HL-60 (cell line): ENCODE measurements around the gene ROBO4.

Experiments
- DNase-seq, 2 experiments: peaks; one replicate each; pipeline ENCODE4 v3.0.0-alpha.2; 2010 to 2020; ENCODE audit warnings: low read depth in 1 of 2, low spot score in 1 of 2
- H3K27ac ChIP-seq: fragments of 250-450 bp; sonication (Bioruptor Pico); replicated peaks from 2 replicates; pipeline ENCODE4 v1.5.1; 2020; ENCODE audit warnings: mild to moderate bottlenecking, moderate library complexity
- H3K27me3 ChIP-seq: fragments of 250-450 bp; sonication (Bioruptor Pico); 2 replicates; pipeline ENCODE4 v1.5.1; 2021; ENCODE audit warnings: mild to moderate bottlenecking, moderate library complexity; ENCODE audit not compliant: insufficient read depth, poor library complexity, severe bottlenecking
- H3K4me3 ChIP-seq: replicated peaks from 2 replicates; pipeline ENCODE4 v1.5.1; 2011; ENCODE audit warnings: mild to moderate bottlenecking, control low read depth, low read length; ENCODE audit not compliant: insufficient read depth
- CTCF ChIP-seq: IDR thresholded peaks from one replicate; pipeline ENCODE4 v1.5.1; 2011; ENCODE audit warnings: low read length, control low read depth, inconsistent platforms; ENCODE audit not compliant: insufficient read depth
- GABPA ChIP-seq: IDR thresholded peaks from 2 replicates; pipeline ENCODE4 v1.6.1; 2012; ENCODE audit warnings: low read depth
- POLR2AphosphoS5 ChIP-seq: IDR thresholded peaks from 2 replicates; pipeline ENCODE4 v1.6.1; 2012; ENCODE audit warnings: low read depth
- SPI1 ChIP-seq: IDR thresholded peaks from 2 replicates; pipeline ENCODE4 v1.6.1; 2012; ENCODE audit warnings: low read depth, mild to moderate bottlenecking, borderline replicate concordance
- TF ChIP-seq, protein P1 (sequence below): IDR thresholded peaks from 2 replicates; pipeline ENCODE4 v1.6.1; 2012; ENCODE audit warnings: low read depth; ENCODE audit not compliant: insufficient replicate concordance

The ROBO4 gene

DNA sequence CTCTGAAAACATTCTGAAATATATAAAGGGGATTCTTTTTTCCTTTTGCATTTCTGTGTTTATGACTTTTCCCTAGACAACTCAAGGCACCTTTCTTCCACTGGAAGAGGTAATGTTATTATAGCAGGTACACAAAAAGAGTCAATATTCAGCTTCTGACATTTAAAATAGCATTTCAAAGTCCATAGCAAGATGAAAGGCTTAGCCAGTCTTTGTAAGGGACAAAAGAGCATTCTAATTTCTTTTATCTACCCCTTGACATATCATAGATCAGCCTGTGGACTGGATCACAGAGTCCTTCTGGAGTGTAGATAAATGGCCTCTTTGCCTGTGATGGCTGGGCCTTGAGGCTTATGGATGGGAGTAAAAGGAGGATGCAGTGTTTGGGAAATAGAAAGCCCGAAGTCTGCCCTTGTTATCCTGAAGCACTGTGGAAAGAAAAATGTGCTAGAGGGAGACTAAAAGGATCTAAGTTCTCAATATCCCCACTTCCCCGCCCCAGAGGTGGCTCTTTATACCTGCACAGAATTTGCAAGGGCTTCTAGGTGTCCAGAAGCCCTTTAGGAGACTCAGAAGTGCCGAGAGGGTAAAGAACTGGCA lies 39.8 kb upstream of the ROBO4 start:
- Histone ChIP-seq H3K27me3 (peaks cover 4% of the 10 kb centered on the region), H3K4me3 (no peak overlapping the region), H3K27ac (no peak overlapping the region)
- no peak for TF ChIP-seq GABPA
- TF ChIP-seq, protein P1, sequence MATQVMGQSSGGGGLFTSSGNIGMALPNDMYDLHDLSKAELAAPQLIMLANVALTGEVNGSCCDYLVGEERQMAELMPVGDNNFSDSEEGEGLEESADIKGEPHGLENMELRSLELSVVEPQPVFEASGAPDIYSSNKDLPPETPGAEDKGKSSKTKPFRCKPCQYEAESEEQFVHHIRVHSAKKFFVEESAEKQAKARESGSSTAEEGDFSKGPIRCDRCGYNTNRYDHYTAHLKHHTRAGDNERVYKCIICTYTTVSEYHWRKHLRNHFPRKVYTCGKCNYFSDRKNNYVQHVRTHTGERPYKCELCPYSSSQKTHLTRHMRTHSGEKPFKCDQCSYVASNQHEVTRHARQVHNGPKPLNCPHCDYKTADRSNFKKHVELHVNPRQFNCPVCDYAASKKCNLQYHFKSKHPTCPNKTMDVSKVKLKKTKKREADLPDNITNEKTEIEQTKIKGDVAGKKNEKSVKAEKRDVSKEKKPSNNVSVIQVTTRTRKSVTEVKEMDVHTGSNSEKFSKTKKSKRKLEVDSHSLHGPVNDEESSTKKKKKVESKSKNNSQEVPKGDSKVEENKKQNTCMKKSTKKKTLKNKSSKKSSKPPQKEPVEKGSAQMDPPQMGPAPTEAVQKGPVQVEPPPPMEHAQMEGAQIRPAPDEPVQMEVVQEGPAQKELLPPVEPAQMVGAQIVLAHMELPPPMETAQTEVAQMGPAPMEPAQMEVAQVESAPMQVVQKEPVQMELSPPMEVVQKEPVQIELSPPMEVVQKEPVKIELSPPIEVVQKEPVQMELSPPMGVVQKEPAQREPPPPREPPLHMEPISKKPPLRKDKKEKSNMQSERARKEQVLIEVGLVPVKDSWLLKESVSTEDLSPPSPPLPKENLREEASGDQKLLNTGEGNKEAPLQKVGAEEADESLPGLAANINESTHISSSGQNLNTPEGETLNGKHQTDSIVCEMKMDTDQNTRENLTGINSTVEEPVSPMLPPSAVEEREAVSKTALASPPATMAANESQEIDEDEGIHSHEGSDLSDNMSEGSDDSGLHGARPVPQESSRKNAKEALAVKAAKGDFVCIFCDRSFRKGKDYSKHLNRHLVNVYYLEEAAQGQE: no peak
- no peak for TF ChIP-seq SPI1
- TF ChIP-seq POLR2AphosphoS5: no peak
- TF ChIP-seq CTCF: no peak
- DNase-seq: no peak

GRCh38 chr11:124935548-124936514 lies 38.2 kb upstream of the ROBO4 start, which contains the start of gene HEPACAM:
HEPACAM (minus strand) TSS chr11:124936047; CDS start chr11:124936006, 41 bp downstream.
- no peak for DNase-seq
- TF ChIP-seq, protein P1: no peak
- TF ChIP-seq POLR2AphosphoS5: no peak
- TF ChIP-seq SPI1: no peak
- TF ChIP-seq GABPA: no peak
- TF ChIP-seq CTCF: no peak
- Histone ChIP-seq H3K4me3 (no peak within 1 kb of the TSS), H3K27me3 (peaks cover 4% of the 10 kb centered on the region), H3K27ac (no peak within 1 kb of the TSS)

DNA sequence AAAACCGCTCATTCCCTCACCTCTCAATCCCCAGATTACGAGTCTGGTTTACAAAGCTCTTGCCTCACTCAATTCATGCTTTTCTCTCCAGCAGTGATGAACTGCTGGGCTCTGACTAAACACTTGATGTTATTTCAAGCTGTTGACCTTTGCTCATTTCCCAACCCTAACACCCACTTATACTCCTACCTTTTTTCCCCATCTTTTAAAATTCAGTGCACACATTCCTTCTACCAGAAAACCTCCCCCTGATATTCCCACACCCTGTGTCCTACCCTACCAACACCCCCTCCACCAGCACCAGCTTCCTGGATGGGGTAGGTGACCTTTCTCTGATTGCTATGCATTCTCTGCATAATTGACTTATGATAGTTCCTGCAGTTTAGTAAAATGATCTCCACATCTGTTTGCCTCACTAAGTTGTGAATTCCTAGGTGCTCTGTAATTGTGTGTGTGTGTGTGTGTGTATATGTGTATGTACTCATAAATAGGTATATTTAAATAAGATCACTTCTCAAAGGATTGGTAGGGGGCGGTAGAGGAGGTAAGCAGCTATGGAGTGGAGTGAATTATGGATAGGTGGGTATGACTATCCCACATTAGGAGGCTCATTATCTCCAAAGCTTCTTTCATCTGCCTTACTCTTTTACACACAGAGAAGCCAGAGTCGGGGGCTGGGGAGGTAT lies 37.3 kb upstream of the ROBO4 start:
- Histone ChIP-seq H3K27ac (no peak overlapping the region), H3K27me3 (peaks cover 4% of the 10 kb centered on the region), H3K4me3 (no peak overlapping the region)
- no peak for TF ChIP-seq POLR2AphosphoS5
- no peak for TF ChIP-seq GABPA
- TF ChIP-seq SPI1: no peak
- TF ChIP-seq, protein P1: no peak
- no peak for TF ChIP-seq CTCF
- DNase-seq: no peak
